ENCODE results near the gene LIPC.

DNA sequence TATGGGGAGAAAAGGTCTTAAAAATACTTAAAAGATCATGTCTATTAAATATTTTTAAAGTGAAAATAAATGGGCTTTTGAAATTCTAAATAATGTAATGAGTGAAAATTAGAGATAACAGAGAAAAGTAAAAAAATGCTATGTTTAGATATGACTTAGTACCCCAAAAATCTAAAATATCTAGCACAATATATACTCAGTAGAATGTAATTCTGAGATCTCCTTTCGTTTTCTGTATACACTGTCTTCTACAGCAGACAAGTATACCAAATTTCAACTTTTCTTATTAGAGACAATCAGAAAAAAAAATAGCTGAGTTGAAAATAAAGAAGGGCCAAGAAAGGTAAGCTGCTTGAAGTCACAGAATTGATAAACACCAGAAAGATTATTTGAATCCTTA, 176.9 kb downstream of the LIPC start:
- TF ChIP-seq, protein P1, sequence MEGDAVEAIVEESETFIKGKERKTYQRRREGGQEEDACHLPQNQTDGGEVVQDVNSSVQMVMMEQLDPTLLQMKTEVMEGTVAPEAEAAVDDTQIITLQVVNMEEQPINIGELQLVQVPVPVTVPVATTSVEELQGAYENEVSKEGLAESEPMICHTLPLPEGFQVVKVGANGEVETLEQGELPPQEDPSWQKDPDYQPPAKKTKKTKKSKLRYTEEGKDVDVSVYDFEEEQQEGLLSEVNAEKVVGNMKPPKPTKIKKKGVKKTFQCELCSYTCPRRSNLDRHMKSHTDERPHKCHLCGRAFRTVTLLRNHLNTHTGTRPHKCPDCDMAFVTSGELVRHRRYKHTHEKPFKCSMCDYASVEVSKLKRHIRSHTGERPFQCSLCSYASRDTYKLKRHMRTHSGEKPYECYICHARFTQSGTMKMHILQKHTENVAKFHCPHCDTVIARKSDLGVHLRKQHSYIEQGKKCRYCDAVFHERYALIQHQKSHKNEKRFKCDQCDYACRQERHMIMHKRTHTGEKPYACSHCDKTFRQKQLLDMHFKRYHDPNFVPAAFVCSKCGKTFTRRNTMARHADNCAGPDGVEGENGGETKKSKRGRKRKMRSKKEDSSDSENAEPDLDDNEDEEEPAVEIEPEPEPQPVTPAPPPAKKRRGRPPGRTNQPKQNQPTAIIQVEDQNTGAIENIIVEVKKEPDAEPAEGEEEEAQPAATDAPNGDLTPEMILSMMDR (IDR thresholded peaks at IDR 0.05) = no peak
- TF ChIP-seq POLR2A (IDR thresholded peaks at IDR 0.05) = no peak
